Fibroblast of the conjunctiva (primary cell): ENCODE data around the gene HCRTR1.
A peak's percentile ranks its signal among the peaks of the same experiment; 100 is the strongest.

ENCODE experiments used
- DNase-seq: peaks from one replicate; pipeline ENCODE4 v3.0.0-alpha.2; 2010; ENCODE audit warnings: low read depth

Gene HCRTR1

GRCh38 chr1:31650161-31651088 lies 32.9 kb downstream of the HCRTR1 start:
- DNase-seq: no peak

- DNase-seq: no peak
These were observed 33.6 kb downstream of the HCRTR1 start for GRCh38 chr1:31651089-31651420.

GRCh38 chr1:31651766-31652165 lies 34.3 kb downstream of the HCRTR1 start:
- no peak for DNase-seq

- DNase-seq: no peak
These were observed 35.5 kb downstream of the HCRTR1 start for GRCh38 chr1:31652891-31653499.

- no peak for DNase-seq
These were observed 36.4 kb downstream of the HCRTR1 start for GRCh38 chr1:31653717-31654473.

GRCh38 chr1:31654474-31654776 lies 36.9 kb downstream of the HCRTR1 start:
- no peak for DNase-seq

- DNase-seq: no peak
These were observed 37.6 kb downstream of the HCRTR1 start for GRCh38 chr1:31655104-31655503.

GRCh38 chr1:31655756-31656155 lies 38.3 kb downstream of the HCRTR1 start:
- no peak for DNase-seq

GRCh38 chr1:31657020-31657804 lies 39.7 kb downstream of the HCRTR1 start:
- no peak for DNase-seq

GRCh38 chr1:31657972-31658510 lies 40.6 kb downstream of the HCRTR1 start:
- no peak for DNase-seq

- DNase-seq: no peak
These were observed 41.2 kb downstream of the HCRTR1 start for GRCh38 chr1:31658721-31659120.

GRCh38 chr1:31659889-31660288 lies 42.4 kb downstream of the HCRTR1 start:
- no peak for DNase-seq

- no peak for DNase-seq
These were observed 43.5 kb downstream of the HCRTR1 start for GRCh38 chr1:31660871-31661455.

- no peak for DNase-seq
These were observed 44.4 kb downstream of the HCRTR1 start for GRCh38 chr1:31661856-31662255.

- no peak for DNase-seq
These were observed 45.0 kb downstream of the HCRTR1 start for GRCh38 chr1:31662463-31662862.

GRCh38 chr1:31663622-31664452 lies 46.3 kb downstream of the HCRTR1 start:
- DNase-seq: peak; percentile 23

GRCh38 chr1:31664528-31664927 lies 47.0 kb downstream of the HCRTR1 start:
- DNase-seq: no peak

- DNase-seq: no peak
These were observed 47.9 kb downstream of the HCRTR1 start for GRCh38 chr1:31665234-31665878.

- DNase-seq: peak; percentile 29
These were observed 48.9 kb downstream of the HCRTR1 start for GRCh38 chr1:31666263-31666963.
